ENCODE results near the gene SRXN1.

The SRXN1 gene

DNA sequence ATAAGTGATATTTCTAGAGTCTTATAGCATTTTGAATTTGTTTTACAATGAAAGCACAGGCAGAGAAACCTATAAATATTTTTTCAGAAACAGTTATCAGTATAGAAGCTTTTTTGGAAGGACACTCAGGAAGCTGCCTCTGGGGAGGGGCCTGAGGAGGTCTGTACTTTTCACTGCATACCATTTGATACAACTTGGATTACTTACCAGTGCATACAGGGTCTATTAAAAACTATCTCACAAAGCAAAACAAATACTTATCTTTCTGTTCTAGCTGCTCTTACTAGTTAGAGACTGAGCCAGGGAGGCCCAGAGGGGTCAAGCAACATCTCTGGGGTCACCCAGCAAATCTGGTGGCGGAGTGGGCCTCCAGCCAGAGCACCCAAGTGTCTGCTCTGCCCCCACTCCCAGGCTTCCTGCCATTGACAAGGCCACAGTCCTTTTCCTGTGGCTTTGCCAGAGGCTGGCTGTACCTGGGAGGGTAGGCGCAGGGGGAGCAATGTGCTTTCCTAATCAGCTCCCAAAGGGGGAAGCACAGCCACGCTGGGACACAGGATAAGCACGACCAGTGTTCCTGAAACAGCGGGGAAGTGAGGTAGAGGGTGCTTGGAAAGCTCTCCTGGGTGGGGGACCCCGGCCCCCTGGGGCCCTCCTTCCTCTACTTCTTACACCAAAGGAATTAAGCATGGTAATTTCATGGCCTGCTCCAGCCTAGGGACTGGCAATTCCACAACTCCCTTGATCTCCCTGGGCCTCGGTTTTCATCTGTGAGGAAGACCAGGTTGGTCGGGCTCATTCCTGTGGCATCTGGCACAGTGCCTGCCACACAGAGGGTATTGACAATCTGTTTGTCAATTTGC is 50.7 kb downstream of the SRXN1 start:
- DNase-seq: no peak

DNA sequence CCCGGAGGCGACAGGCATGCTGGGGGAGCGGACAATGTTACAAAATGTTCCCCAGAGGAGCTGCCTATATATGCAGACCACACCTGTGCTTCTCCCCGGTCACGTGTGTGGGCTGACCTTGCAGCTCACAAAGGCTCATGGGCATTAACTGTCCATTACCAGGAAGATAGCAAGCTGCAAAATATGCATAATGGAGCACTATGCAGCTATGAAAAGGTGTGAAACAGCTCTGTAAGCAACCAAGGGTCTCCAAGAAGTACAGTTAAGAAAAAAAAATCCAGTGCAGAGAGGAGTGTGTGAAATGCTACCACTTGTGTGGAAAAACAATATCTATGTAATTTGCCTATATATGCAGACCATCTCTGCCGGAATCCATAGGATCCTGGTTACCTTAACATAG is 52.3 kb downstream of the SRXN1 start:
- DNase-seq: no peak

GRCh38 chr20:600141-600540 is 52.9 kb downstream of the SRXN1 start:
- DNase-seq: no peak

GRCh38 chr20:598133-598850 is 54.7 kb downstream of the SRXN1 start:
- no peak for DNase-seq

GRCh38 chr20:597560-597959 is 55.4 kb downstream of the SRXN1 start:
- DNase-seq: no peak
